NCI-H2107 treated with DMSO at 0.1 percent for 48 hours (cell line): ENCODE data around the gene ZNF555.
"Not testable (repeated sequence)": the region's sequence is repeated elsewhere in the genome, so short reads cannot be mapped to it uniquely, and the experiment has no call there.

Source experiments
- DNase-seq: peaks from one replicate; lab custom pipeline; 2025; ENCODE audit not compliant: unreplicated experiment; lab: John Stamatoyannopoulos, UW

The ZNF555 gene

DNA sequence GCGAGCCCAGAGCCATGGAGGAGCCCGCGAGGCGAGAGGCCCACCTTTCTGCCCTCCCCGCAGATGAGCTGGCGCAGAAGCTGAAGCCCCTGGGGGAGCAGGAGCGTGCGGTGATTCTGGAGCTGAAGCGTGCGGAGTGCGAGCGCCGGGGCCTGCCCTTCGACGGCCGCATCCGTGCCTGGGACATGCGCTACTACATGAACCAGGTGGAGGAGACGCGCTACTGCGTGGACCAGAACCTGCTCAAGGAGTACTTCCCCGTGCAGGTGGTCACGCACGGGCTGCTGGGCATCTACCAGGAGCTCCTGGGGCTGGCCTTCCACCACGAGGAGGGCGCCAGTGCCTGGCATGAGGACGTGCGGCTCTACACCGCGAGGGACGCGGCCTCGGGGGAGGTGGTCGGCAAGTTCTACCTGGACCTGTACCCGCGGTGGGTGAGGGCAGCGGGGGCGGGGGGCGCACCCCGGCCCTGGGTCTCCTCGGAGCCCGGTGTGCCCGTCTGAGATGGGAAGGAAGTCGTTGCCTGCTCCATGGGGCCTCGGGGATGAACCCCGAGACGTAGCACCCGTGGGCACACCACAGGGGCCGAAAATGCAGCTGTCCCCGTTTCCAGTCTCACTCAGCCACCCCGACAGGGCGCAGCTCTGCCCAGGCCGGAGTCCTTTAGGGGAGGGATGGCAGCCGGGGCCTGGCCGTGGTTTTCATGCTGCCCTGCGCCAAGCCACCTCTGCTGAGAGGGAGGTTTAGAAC, 33.7 kb upstream of the ZNF555 start:
- DNase-seq: no peak

- DNase-seq: no peak
Measured at GRCh38 chr19:2808129-2808941, 32.9 kb upstream of the ZNF555 start.

GRCh38 chr19:2809387-2810140, 31.7 kb upstream of the ZNF555 start:
- DNase-seq: no peak

DNA sequence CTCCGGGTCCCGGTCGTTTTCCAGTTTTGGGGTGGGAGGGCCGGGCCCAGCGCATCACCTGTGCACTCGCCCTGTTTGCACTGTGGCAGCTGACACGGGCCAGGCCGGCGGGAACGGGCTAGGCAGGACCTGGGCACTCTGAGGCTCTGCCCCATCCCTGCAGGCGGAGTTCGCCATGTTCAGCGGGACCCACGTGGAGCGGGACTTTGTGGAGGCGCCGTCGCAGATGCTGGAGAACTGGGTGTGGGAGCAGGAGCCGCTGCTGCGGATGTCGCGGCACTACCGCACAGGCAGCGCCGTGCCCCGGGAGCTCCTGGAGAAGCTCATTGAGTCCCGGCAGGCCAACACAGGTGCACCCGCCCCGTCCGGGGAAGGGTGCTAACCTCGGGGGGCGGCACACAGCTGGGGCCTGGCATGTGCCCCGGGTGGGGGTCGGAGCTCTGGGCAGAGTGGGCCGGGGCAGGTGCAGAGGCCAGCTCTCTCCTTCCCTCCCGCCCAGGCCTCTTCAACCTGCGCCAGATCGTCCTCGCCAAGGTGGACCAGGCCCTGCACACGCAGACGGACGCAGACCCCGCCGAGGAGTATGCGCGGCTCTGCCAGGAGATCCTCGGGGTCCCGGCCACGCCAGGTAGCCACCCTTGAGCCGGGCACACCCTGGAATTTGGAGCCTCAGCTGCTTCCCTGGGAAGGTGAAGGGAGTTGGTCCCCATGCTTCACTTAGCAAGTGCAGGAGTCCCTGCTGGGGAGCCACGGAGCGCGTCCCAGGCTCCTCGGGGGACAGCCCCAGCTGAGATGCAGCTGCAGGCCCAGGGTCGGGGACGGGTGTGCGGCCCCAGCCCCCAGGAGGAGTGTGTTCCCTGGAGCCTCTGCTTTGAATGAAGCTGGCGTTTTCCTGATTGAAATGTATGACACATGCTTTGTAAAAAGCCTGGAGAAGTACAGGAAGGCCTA, 30.9 kb upstream of the ZNF555 start:
- DNase-seq: no peak

GRCh38 chr19:2811221-2811722, 30.0 kb upstream of the ZNF555 start:
- DNase-seq: no peak

- DNase-seq: no peak
Measured at GRCh38 chr19:2811735-2812413, 29.4 kb upstream of the ZNF555 start.

GRCh38 chr19:2812414-2813234, 28.7 kb upstream of the ZNF555 start:
- no peak for DNase-seq

GRCh38 chr19:2813235-2814160, 27.8 kb upstream of the ZNF555 start:
- no peak for DNase-seq

- DNase-seq: no peak
Measured at GRCh38 chr19:2814426-2814825, 26.8 kb upstream of the ZNF555 start.

- no peak for DNase-seq
Measured at GRCh38 chr19:2815191-2815614, 26.1 kb upstream of the ZNF555 start.

- no peak for DNase-seq
Measured at GRCh38 chr19:2815923-2816322, 25.4 kb upstream of the ZNF555 start.

DNA sequence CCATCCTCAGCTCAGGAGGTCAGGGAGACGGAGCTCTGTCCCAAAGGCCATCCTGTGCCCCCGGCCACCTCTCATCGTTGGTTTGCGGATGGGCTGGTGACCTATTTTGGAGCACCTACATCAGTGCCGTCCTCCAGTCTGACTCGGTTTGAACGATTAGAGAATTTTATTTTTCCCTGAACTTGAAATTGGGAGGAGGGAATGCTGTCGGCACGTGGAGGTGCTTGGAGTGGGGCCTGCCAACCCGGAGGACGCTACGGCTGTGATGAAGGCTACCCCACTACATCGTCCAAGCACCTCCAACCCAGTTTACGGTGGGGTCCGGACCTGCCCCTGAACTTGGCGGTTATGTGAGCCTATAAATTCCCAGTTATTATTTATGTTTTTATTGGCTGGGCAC, 24.6 kb upstream of the ZNF555 start:
- DNase-seq: no peak

GRCh38 chr19:2817237-2817829, 23.9 kb upstream of the ZNF555 start:
- not testable (repeated sequence) for DNase-seq

- peak; percentile 76 for DNase-seq
Measured at GRCh38 chr19:2819540-2820111, 21.6 kb upstream of the ZNF555 start, which contains the start of gene ZNF554. ZNF554 (plus strand) TSS chr19:2819868; CDS start chr19:2820072, 204 bp downstream.

- DNase-seq: no peak
Measured at GRCh38 chr19:2820112-2820702, 21.1 kb upstream of the ZNF555 start.

- no peak for DNase-seq
Measured at GRCh38 chr19:2822846-2823245, 18.4 kb upstream of the ZNF555 start.

DNA sequence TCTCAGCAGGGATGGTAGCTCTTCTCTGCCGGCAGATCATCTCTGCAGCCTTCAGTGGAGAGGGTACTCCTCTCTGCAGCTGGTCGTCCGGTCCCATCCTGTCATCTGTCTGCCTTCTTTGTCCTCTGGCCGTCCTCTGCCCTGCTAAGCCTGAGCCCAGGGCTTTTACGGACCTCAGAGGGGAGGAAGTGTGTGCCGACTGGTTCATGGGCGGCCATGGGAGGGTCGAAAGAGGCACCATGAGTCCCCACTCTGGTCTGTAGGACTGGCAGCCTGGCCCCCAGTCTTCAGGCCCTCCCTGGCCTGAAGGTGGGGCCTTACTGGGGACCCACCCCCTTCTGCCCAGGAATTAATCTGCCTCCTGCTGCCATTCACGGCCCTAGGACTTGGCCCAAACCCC, 17.6 kb upstream of the ZNF555 start:
- no peak for DNase-seq
